Measurements from ENCODE around the gene FXR2. TPM values are rescaled to one million over a fixed set of nuclear protein-coding genes. Genes with fewer than 3 reads are reported as not detected.

FXR2 gene
- total RNA-seq, 1 experiment from 2014 or later, result 49.7 TPM

- H3K4me2 ChIP-seq (ENCODE audit: low read length), result no peak overlapping the region
- CTCF ChIA-PET, result interaction anchor here (1.0 to 2.0 kb wide), 2 partner anchors 9 kb away, joined by 3 to 8 read pairs; partner anchors contain the start of gene FXR2
- BruUV-seq (replicated peaks), result no TSS peak
These were observed 9.0 kb upstream of the FXR2 start for GRCh38 chr17:7623661-7624060.

More at GRCh38 chr17:7623661-7624060, 9.0 kb upstream of the FXR2 start:
- Histone ChIP-seq H3K9me2 (ENCODE audit: insufficient read depth) (no peaks in the 10 kb centered on the region), H3K4me3 (replicated peaks in 1 of 2; ENCODE audit: low read depth in 1 of 2, low read length in 2 of 2) (no peak overlapping the region), H3K9me3 (ENCODE audit: control insufficient read depth in 1 of 2, insufficient read depth in 1 of 2, low read depth in 1 of 2, low read length in 2 of 2) (no peaks in the 10 kb centered on the region), H3K27me3 (ENCODE audit: insufficient read depth, low read length) (no peaks in the 10 kb centered on the region), H3K9ac (ENCODE audit: low read length) (no peak overlapping the region), H4K20me1 (ENCODE audit: insufficient read depth) (no peaks in the 10 kb centered on the region), H3K36me3 (ENCODE audit: control insufficient read depth in 1 of 2, insufficient read depth in 2 of 2, low read length in 2 of 2) (no peaks in the 10 kb centered on the region), H3K79me2 (ENCODE audit: insufficient read depth, low read length) (peaks cover 5% of the 10 kb centered on the region; the same call in 1 of the 2 replicates), H3K4me1 (ENCODE audit: control insufficient read depth in 1 of 2, insufficient read depth in 2 of 2, low read length in 2 of 2) (peaks cover 4 to 13% of the 10 kb centered on the region in 2 experiments; a peak in 3 of 4 replicates), H3K27ac (ENCODE audit: low read depth, low read length) (no peak overlapping the region), H2AFZ (ENCODE audit: low read depth, low read length, poor library complexity, severe bottlenecking) (no peak overlapping the region)
- DNase-seq (ENCODE audit: low read depth, low spot score), result no peak
- ChIA-PET POLR2A (no interaction called here), RAD21 (ENCODE audit: low non-redundant PET in 1 of 2, low total read pairs in 2 of 2, uncharacterized antibody in 2 of 2, unreplicated experiment in 2 of 2) (no interaction called here)
- intact Hi-C loops (cut with micrococcal nuclease), result no loop called here
- ATAC-seq, result no peak
- TF ChIP-seq EGR1 (IDR thresholded peaks at IDR 0.05; ENCODE audit: low read depth) (no peak), CBX3 (IDR thresholded peaks at IDR 0.05; ENCODE audit: low read depth) (no peak), SP1 (IDR thresholded peaks at IDR 0.05; ENCODE audit: low read depth) (no peak), SIN3A (IDR thresholded peaks at IDR 0.05; ENCODE audit: low read depth) (no peak), ZFX (IDR thresholded peaks at IDR 0.05) (no peak), ELF1 (IDR thresholded peaks at IDR 0.05; ENCODE audit: borderline replicate concordance, low read depth) (no peak), CTCF (IDR thresholded peaks at IDR 0.05 in 2 of 3, conservative IDR thresholded peaks at IDR 0.05 in 1 of 3; ENCODE audit: borderline replicate concordance in 1 of 3, insufficient read depth in 1 of 3, low read depth in 2 of 3, low read length in 2 of 3) (no peak), SRF (IDR thresholded peaks at IDR 0.05; ENCODE audit: low read depth) (no peak), CEBPB (IDR thresholded peaks at IDR 0.05; ENCODE audit: low read depth) (no peak), ZNF274 (IDR thresholded peaks at IDR 0.05; ENCODE audit: low read depth, low read length) (no peak), TCF7L2 (IDR thresholded peaks at IDR 0.05; ENCODE audit: borderline replicate concordance, extremely low read depth, insufficient read depth, insufficient read length) (no peak), JUND (IDR thresholded peaks at IDR 0.05) (no peak), POLR2AphosphoS5 (IDR thresholded peaks at IDR 0.05; ENCODE audit: low read depth, low read length) (no peak), EZH2 (IDR thresholded peaks at IDR 0.05) (no peak), MAX (IDR thresholded peaks at IDR 0.05) (no peak), ATF3 (IDR thresholded peaks at IDR 0.05) (no peak), FOSL1 (IDR thresholded peaks at IDR 0.05; ENCODE audit: low read depth) (no peak)
- TF ChIP-seq, protein P1, sequence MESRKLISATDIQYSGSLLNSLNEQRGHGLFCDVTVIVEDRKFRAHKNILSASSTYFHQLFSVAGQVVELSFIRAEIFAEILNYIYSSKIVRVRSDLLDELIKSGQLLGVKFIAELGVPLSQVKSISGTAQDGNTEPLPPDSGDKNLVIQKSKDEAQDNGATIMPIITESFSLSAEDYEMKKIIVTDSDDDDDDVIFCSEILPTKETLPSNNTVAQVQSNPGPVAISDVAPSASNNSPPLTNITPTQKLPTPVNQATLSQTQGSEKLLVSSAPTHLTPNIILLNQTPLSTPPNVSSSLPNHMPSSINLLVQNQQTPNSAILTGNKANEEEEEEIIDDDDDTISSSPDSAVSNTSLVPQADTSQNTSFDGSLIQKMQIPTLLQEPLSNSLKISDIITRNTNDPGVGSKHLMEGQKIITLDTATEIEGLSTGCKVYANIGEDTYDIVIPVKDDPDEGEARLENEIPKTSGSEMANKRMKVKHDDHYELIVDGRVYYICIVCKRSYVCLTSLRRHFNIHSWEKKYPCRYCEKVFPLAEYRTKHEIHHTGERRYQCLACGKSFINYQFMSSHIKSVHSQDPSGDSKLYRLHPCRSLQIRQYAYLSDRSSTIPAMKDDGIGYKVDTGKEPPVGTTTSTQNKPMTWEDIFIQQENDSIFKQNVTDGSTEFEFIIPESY (IDR thresholded peaks at IDR 0.05; ENCODE audit: extremely low read depth, insufficient replicate concordance, low read length), result no peak
